ENCODE data around the gene MYOT. TPM values are rescaled to one million over a fixed set of nuclear protein-coding genes. Genes with fewer than 3 reads are reported as not detected.

Gene MYOT
- not detected in 2 replicates for total RNA-seq

GRCh38 chr5:137867664-137868063 is at the start of gene MYOT:
Gene MYOT, plus strand, starts transcription at chr5:137867860. Its CDS starts 2,792 bp downstream, at chr5:137870652.

GRCh38 chr5:137888863-137889759 is 21.5 kb downstream of the MYOT start, which contains the start of gene PKD2L2:
Gene PKD2L2, plus strand, starts transcription at chr5:137889457. Its CDS starts 35 bp downstream, at chr5:137889492.

Other genes with a start within 250 kb of the MYOT start
- gene KLHL3, start 131.8 kb upstream of the MYOT start, total RNA-seq: 20.7 and 40.5 TPM in 2 replicates
- gene HNRNPA0, start 113.5 kb upstream of the MYOT start, total RNA-seq: 21.1 and 24.2 TPM in 2 replicates
- 0.10 TPM in 1 of 2 replicates, not detected in the other for gene PKD2L2, start 21.6 kb downstream of the MYOT start, total RNA-seq
- 25.5 and 30.5 TPM in 2 replicates for gene FAM13B, start 165.2 kb downstream of the MYOT start, total RNA-seq
- under 0.01 TPM in 1 of 2 replicates, not detected in the other for gene WNT8A, start 216.2 kb downstream of the MYOT start, total RNA-seq

All from vein endothelial cell (primary cell).